Caco-2 (cell line): Measurements from ENCODE around the gene SLC47A2. TPM values are rescaled to one million over a fixed set of nuclear protein-coding genes. Genes with fewer than 3 reads are reported as not detected.

Experiments
- BruUV-seq: library from RNA; stranded (reverse); fragments of 400-500 nt; replicated peaks from 2 replicates; lab custom pipeline; 2021; lab: Mats Ljungman, UMichigan
- CTCF ChIA-PET: fragments of 300-600 bp; sonication (Branson Sonifier 250); formaldehyde crosslinking; loops from one replicate; lab custom pipeline; 2022; ENCODE audit warnings: antibody characterized with exemption; lab: Charles Lee
- POLR2A ChIA-PET: fragments of 300-600 bp; sonication (Branson Sonifier 250); formaldehyde crosslinking; loops from one replicate; lab custom pipeline; 2022; ENCODE audit warnings: antibody characterized with exemption; lab: Charles Lee
- DNase-seq, 2 experiments: peaks; one replicate each; pipeline versions ENCODE4 v3.0.0 to v3.0.0-alpha.2; 2020 to 2022
- H3K27me3 ChIP-seq: replicated peaks from 2 replicates; pipeline ENCODE4 v1.6.0; 2011; ENCODE audit warnings: low read length; ENCODE audit not compliant: control insufficient read depth, insufficient read depth
- H3K36me3 ChIP-seq: 2 replicates; pipeline ENCODE4 v1.5.1; 2011; ENCODE audit warnings: low read length; ENCODE audit not compliant: control insufficient read depth, insufficient read depth
- H3K4me1 ChIP-seq: fragments of 250-450 bp; sonication (Bioruptor Pico); 2 replicates; pipeline ENCODE4 v1.5.1; 2020; ENCODE audit warnings: mild to moderate bottlenecking
- H3K4me3 ChIP-seq: 2 replicates; pipeline ENCODE4 v1.5.1; 2011; ENCODE audit warnings: low read depth, mild to moderate bottlenecking, control low read depth, low read length
- H3K9me3 ChIP-seq: fragments of 250-450 bp; sonication (Bioruptor Pico); 2 replicates; pipeline ENCODE4 v1.5.1; 2020; ENCODE audit warnings: mild to moderate bottlenecking, moderate library complexity
- H3K27ac Mint-ChIP-seq: one replicate; pipeline ENCODE4 v1.8.0; 2022; ENCODE audit warnings: mixed read lengths; ENCODE audit not compliant: unreplicated experiment
- H3K27me3 Mint-ChIP-seq: one replicate; pipeline ENCODE4 v1.8.0; 2022; ENCODE audit warnings: mixed read lengths; ENCODE audit not compliant: insufficient read depth, unreplicated experiment
- H3K36me3 Mint-ChIP-seq: one replicate; pipeline ENCODE4 v1.8.0; 2022; ENCODE audit warnings: mild to moderate bottlenecking, mixed read lengths; ENCODE audit not compliant: insufficient read depth, unreplicated experiment
- H3K4me1 Mint-ChIP-seq: one replicate; pipeline ENCODE4 v1.8.0; 2022; ENCODE audit warnings: low read depth, mixed read lengths; ENCODE audit not compliant: unreplicated experiment
- H3K4me3 Mint-ChIP-seq: one replicate; pipeline ENCODE4 v1.8.0; 2022; ENCODE audit warnings: mild to moderate bottlenecking, moderate library complexity, mixed read lengths; ENCODE audit not compliant: unreplicated experiment
- H3K9me3 Mint-ChIP-seq: one replicate; pipeline ENCODE4 v1.8.0; 2022; ENCODE audit warnings: mixed read lengths; ENCODE audit not compliant: unreplicated experiment
- CTCF ChIP-seq, 2 experiments: fragments of 200-600 bp in 1 of 2; IDR thresholded peaks; 1 replicate in 1 of 2; 2 replicates in 1 of 2; pipeline versions ENCODE4 v1.5.1 to v1.8.0; 2011 to 2022; ENCODE audit warnings: antibody characterized with exemption in 1 of 2, control low read depth in 1 of 2, inconsistent platforms in 1 of 2, low read depth in 1 of 2, low read length in 1 of 2, mild to moderate bottlenecking in 1 of 2, moderate library complexity in 1 of 2; ENCODE audit not compliant: insufficient read depth in 1 of 2, severe bottlenecking in 1 of 2, unreplicated experiment in 1 of 2
- intact Hi-C: fragments of 100-400 bp; cut with micrococcal nuclease; formaldehyde crosslinking; loops from one replicate; pipeline ENCODE4 v1.10.0; 2022; ENCODE audit not compliant: unreplicated experiment
- total RNA-seq: library from RNA; stranded (reverse); gene quantifications from 2 replicates; pipeline ENCODE4 v1.2.3, GENCODE V29; 2022

The SLC47A2 gene
- total RNA-seq, 1 experiment from 2014 or later, result 0.20 TPM

- Mint-ChIP-seq H3K4me1 (peaks cover 31% of the 10 kb centered on the region), H3K4me3 (no peak overlapping the region), H3K27me3 (no peaks in the 10 kb centered on the region), H3K9me3 (no peaks in the 10 kb centered on the region), H3K27ac (no peak overlapping the region), H3K36me3 (peaks cover 4% of the 10 kb centered on the region)
- no peaks in the 10 kb centered on the region for H3K36me3 ChIP-seq
- intact Hi-C loops, result no loop called here
- no peak overlapping the region for H3K4me3 ChIP-seq
- H3K4me1 ChIP-seq, result peaks cover 43% of the 10 kb centered on the region
- no peak for TF ChIP-seq CTCF (IDR thresholded peaks at IDR 0.05; ENCODE audit: insufficient read depth in 1 of 2, low read depth in 1 of 2, low read length in 1 of 2, severe bottlenecking in 1 of 2, unreplicated experiment in 1 of 2)
- CTCF ChIA-PET, result no interaction called here
- no TSS peak for BruUV-seq
- no peak for DNase-seq
- H3K27me3 ChIP-seq, result no peaks in the 10 kb centered on the region
- POLR2A ChIA-PET, result no interaction called here
- H3K9me3 ChIP-seq, result no peaks in the 10 kb centered on the region
These were observed 33.7 kb upstream of the SLC47A2 start for GRCh38 chr17:19750020-19750572.

- POLR2A ChIA-PET, result no interaction called here
- no peaks in the 10 kb centered on the region for H3K9me3 ChIP-seq
- H3K27ac Mint-ChIP-seq, result peak overlapping the region; percentile 83
- intact Hi-C loops, result loop anchor here (5.0 kb wide), 1 partner anchor 76 kb away; no protein-coding TSS in a partner anchor
- peaks cover 4% of the 10 kb centered on the region for H3K36me3 Mint-ChIP-seq
- CTCF ChIA-PET, result interaction anchor here (0.6 to 1.1 kb wide), 3 partner anchors 10 to 371 kb away, joined by 3 read pairs; partner anchors contain the start of gene MAPK7
- no peaks in the 10 kb centered on the region for H3K9me3 Mint-ChIP-seq
- no TSS peak for BruUV-seq
- H3K4me3 ChIP-seq, result no peak overlapping the region
- no peaks in the 10 kb centered on the region for H3K27me3 ChIP-seq
- TF ChIP-seq CTCF (IDR thresholded peaks at IDR 0.05; ENCODE audit: insufficient read depth in 1 of 2, low read depth in 1 of 2, low read length in 1 of 2, severe bottlenecking in 1 of 2, unreplicated experiment in 1 of 2), result no peak
- peaks cover 31% of the 10 kb centered on the region for H3K4me1 Mint-ChIP-seq
- no peaks in the 10 kb centered on the region for H3K36me3 ChIP-seq
- no peak for DNase-seq
- H3K4me1 ChIP-seq, result peaks cover 43% of the 10 kb centered on the region
- no peaks in the 10 kb centered on the region for H3K27me3 Mint-ChIP-seq
- peak overlapping the region; percentile 61 for H3K4me3 Mint-ChIP-seq
These were observed 32.4 kb upstream of the SLC47A2 start for GRCh38 chr17:19748807-19749193.

GRCh38 chr17:19747829-19748806 lies 31.7 kb upstream of the SLC47A2 start, which contains the start of gene ALDH3A1:
TSS of gene ALDH3A1 (minus strand) at chr17:19748298. CDS start at chr17:19745129, 3,169 bp downstream.
- ChIA-PET CTCF (interaction anchor here (0.6 to 1.1 kb wide), 4 partner anchors 11 to 370 kb away, joined by 3 to 8 read pairs (median 3); partner anchors contain the start of gene MAPK7), POLR2A (no interaction called here)
- no peaks in the 10 kb centered on the region for H3K36me3 ChIP-seq
- H3K4me1 ChIP-seq, result peaks cover 43% of the 10 kb centered on the region
- Mint-ChIP-seq H3K9me3 (no peaks in the 10 kb centered on the region), H3K4me3 (peak within 1 kb of the TSS; percentile 61), H3K27ac (peak within 1 kb of the TSS; percentile 83), H3K4me1 (peaks cover 31% of the 10 kb centered on the region), H3K27me3 (no peaks in the 10 kb centered on the region), H3K36me3 (peaks cover 4% of the 10 kb centered on the region)
- BruUV-seq, result TSS peak; percentile 79
- H3K27me3 ChIP-seq, result no peaks in the 10 kb centered on the region
- intact Hi-C loops, result loop anchor here (5.0 kb wide), 1 partner anchor 76 kb away; no protein-coding TSS in a partner anchor
- no peaks in the 10 kb centered on the region for H3K9me3 ChIP-seq
- H3K4me3 ChIP-seq, result no peak within 1 kb of the TSS
- DNase-seq, result peak; percentile 74 to 77
- no peak for TF ChIP-seq CTCF (IDR thresholded peaks at IDR 0.05; ENCODE audit: insufficient read depth in 1 of 2, low read depth in 1 of 2, low read length in 1 of 2, severe bottlenecking in 1 of 2, unreplicated experiment in 1 of 2)
